IMR-90 (cell line): ENCODE data around the gene NEURL2. TPM values are rescaled to one million over a fixed set of nuclear protein-coding genes. Genes with fewer than 3 reads are reported as not detected.

ENCODE experiments used
- ATAC-seq: fragments of 200-7000 bp; cut with Tn5 transposase; 2 replicates; pipeline ENCODE4 v1.9.1; 2020; ENCODE audit warnings: low read depth, mild to moderate bottlenecking, moderate library complexity
- BruUV-seq: library from RNA; stranded (reverse); fragments of 400-500 nt; replicated peaks from 2 replicates; lab custom pipeline; 2021; lab: Mats Ljungman, UMichigan
- CTCF ChIA-PET: fragments of 300-600 bp; formaldehyde crosslinking; extraction: SDS; loops from one replicate; lab custom pipeline; 2021; ENCODE audit warnings: antibody characterized with exemption; lab: Yijun Ruan, JAX
- POLR2A ChIA-PET: fragments of 300-600 bp; sonication (Branson Sonifier 250); formaldehyde crosslinking; loops from one replicate; lab custom pipeline; 2022; ENCODE audit warnings: antibody characterized with exemption; ENCODE audit not compliant: unreplicated experiment; lab: Charles Lee
- DNase-seq: peaks from one replicate; pipeline ENCODE4 v3.0.0; 2013
- H2AFZ ChIP-seq: replicated peaks from 2 replicates; pipeline ENCODE3; 2013; ENCODE audit warnings: low read length, mild to moderate bottlenecking; ENCODE audit not compliant: poor library complexity
- H2AK5ac ChIP-seq: 2 replicates; pipeline ENCODE4 v1.6.1; 2013; ENCODE audit warnings: low read depth, low read length, inconsistent platforms
- H2AK9ac ChIP-seq: replicated peaks from 2 replicates; pipeline ENCODE3; 2013; ENCODE audit warnings: mild to moderate bottlenecking, low read depth, low read length, moderate library complexity; ENCODE audit not compliant: poor library complexity
- H2BK120ac ChIP-seq: 2 replicates; pipeline ENCODE4 v1.6.1; 2013; ENCODE audit warnings: low read depth, low read length, inconsistent platforms
- H2BK15ac ChIP-seq: 3 replicates; pipeline ENCODE4 v1.6.1; 2013; ENCODE audit warnings: low read depth, low read length, inconsistent platforms
- H2BK20ac ChIP-seq: 2 replicates; pipeline ENCODE4 v1.6.1; 2013; ENCODE audit warnings: low read depth, mild to moderate bottlenecking, inconsistent platforms, low read length, moderate library complexity
- H2BK5ac ChIP-seq: 2 replicates; pipeline ENCODE4 v1.6.1; 2013; ENCODE audit warnings: mild to moderate bottlenecking, low read depth, low read length, inconsistent platforms; ENCODE audit not compliant: poor library complexity, severe bottlenecking
- H3K14ac ChIP-seq: replicated peaks from 2 replicates; pipeline ENCODE4 v1.6.1; 2013; ENCODE audit warnings: low read depth, low read length, inconsistent platforms
- H3K18ac ChIP-seq: 2 replicates; pipeline ENCODE4 v1.6.1; 2013; ENCODE audit warnings: low read depth, low read length, control low read depth
- H3K23ac ChIP-seq: 2 replicates; pipeline ENCODE4 v1.6.1; 2013; ENCODE audit warnings: low read depth, low read length, inconsistent platforms
- H3K27ac ChIP-seq: 2 replicates; pipeline ENCODE4 v1.5.1; 2013; ENCODE audit warnings: mild to moderate bottlenecking, control low read depth, low read length; ENCODE audit not compliant: insufficient read depth
- H3K27me3 ChIP-seq: 2 replicates; pipeline ENCODE4 v1.6.1; 2013; ENCODE audit warnings: low read length; ENCODE audit not compliant: control insufficient read depth, insufficient read depth
- H3K36me3 ChIP-seq: 2 replicates; pipeline ENCODE4 v1.6.1; 2013; ENCODE audit warnings: low read length, mixed read lengths; ENCODE audit not compliant: control insufficient read depth, insufficient read depth
- H3K4ac ChIP-seq: 2 replicates; pipeline ENCODE4 v1.6.1; 2013; ENCODE audit warnings: low read depth, low read length, inconsistent platforms
- H3K4me1 ChIP-seq: 2 replicates; pipeline ENCODE4 v1.6.1; 2013; ENCODE audit warnings: low read length, mixed read lengths; ENCODE audit not compliant: control insufficient read depth, insufficient read depth
- H3K4me2 ChIP-seq: 2 replicates; pipeline ENCODE4 v1.6.1; 2013; ENCODE audit warnings: low read depth, mild to moderate bottlenecking, control low read depth, low read length, moderate library complexity
- H3K4me3 ChIP-seq: 2 replicates; pipeline ENCODE4 v1.5.1; 2013; ENCODE audit warnings: low read depth, mild to moderate bottlenecking, control low read depth, low read length, moderate library complexity; ENCODE audit not compliant: insufficient read depth
- H3K56ac ChIP-seq: 2 replicates; pipeline ENCODE4 v1.6.1; 2013; ENCODE audit warnings: low read length, inconsistent platforms; ENCODE audit not compliant: insufficient read depth; ENCODE audit errors: extremely low read depth
- H3K79me1 ChIP-seq, 2 experiments: 2 replicates each; pipeline ENCODE4 v1.6.1; 2013; ENCODE audit warnings: low read length in 2 of 2, inconsistent platforms in 1 of 2, low read depth in 1 of 2
- H3K9ac ChIP-seq: 2 replicates; pipeline ENCODE4 v1.6.1; 2013; ENCODE audit warnings: low read depth, low read length, control low read depth
- H3K9me1 ChIP-seq: 2 replicates; pipeline ENCODE4 v1.6.1; 2013; ENCODE audit warnings: low read length, inconsistent platforms; ENCODE audit not compliant: insufficient read depth
- H3K9me3 ChIP-seq: 2 replicates; pipeline ENCODE4 v1.6.1; 2013; ENCODE audit warnings: low read length; ENCODE audit not compliant: control insufficient read depth, insufficient read depth
- H4K20me1 ChIP-seq: 2 replicates; pipeline ENCODE4 v1.6.1; 2013; ENCODE audit warnings: low read length, inconsistent platforms; ENCODE audit not compliant: insufficient read depth
- H4K5ac ChIP-seq: 2 replicates; pipeline ENCODE4 v1.6.1; 2013; ENCODE audit warnings: mild to moderate bottlenecking, low read depth, low read length, control low read depth
- H4K8ac ChIP-seq, 2 experiments: 2 replicates each; pipeline ENCODE4 v1.6.1; 2013; ENCODE audit warnings: low read depth in 2 of 2, low read length in 2 of 2, control low read depth in 1 of 2, inconsistent platforms in 1 of 2
- H4K91ac ChIP-seq: 2 replicates; pipeline ENCODE4 v1.6.1; 2013; ENCODE audit warnings: low read depth, low read length, inconsistent platforms; ENCODE audit not compliant: insufficient read depth
- CEBPB ChIP-seq: IDR thresholded peaks from 2 replicates; pipeline ENCODE4 v1.6.1; 2012; ENCODE audit warnings: low read depth, low read length, improper control_type of control experiment
- ELK1 ChIP-seq: fragments of 150-350 bp; IDR thresholded peaks from 2 replicates; pipeline ENCODE4 v1.6.1; 2016; ENCODE audit warnings: low read depth, mild to moderate bottlenecking, low read length, moderate library complexity, borderline replicate concordance
- MAZ ChIP-seq: IDR thresholded peaks from 2 replicates; pipeline ENCODE4 v1.6.1; 2012; ENCODE audit warnings: low read depth, mild to moderate bottlenecking, low read length, improper control_type of control experiment, moderate library complexity, borderline replicate concordance
- RAD21 ChIP-seq: IDR thresholded peaks from 2 replicates; pipeline ENCODE4 v1.6.1; 2012; ENCODE audit warnings: low read length, improper control_type of control experiment
- RCOR1 ChIP-seq: IDR thresholded peaks from 2 replicates; pipeline ENCODE4 v1.6.1; 2012; ENCODE audit warnings: mild to moderate bottlenecking, low read length, improper control_type of control experiment; ENCODE audit not compliant: insufficient replicate concordance
- SMC3 ChIP-seq: fragments of 150-350 bp; IDR thresholded peaks from 2 replicates; pipeline ENCODE4 v1.6.1; 2016; ENCODE audit warnings: low read depth, mild to moderate bottlenecking, antibody characterized with exemption, low read length, moderate library complexity
- USF2 ChIP-seq: fragments of 150-350 bp; IDR thresholded peaks from 2 replicates; pipeline ENCODE4 v1.6.1; 2017; ENCODE audit warnings: mild to moderate bottlenecking, antibody characterized with exemption, low read length, low read depth
- WGBS, 2 experiments: methylation state at CpG; one replicate each; pipeline versions ENCODE4 v1.1.5 to v1.1.7; 2013; ENCODE audit warnings: missing lambda C conversion rate in 2 of 2; ENCODE audit not compliant: insufficient read length in 1 of 2; ENCODE audit errors: extremely low coverage in 2 of 2; 5-methylcytosine and 5-hydroxymethylcytosine counted together
- dilution Hi-C: fragments of 300-500 bp; cut with HindIII; formaldehyde crosslinking; loops from one replicate; pipeline ENCODE4 v1.14.3; 2018; ENCODE audit warnings: low sequenced_read_pairs; ENCODE audit not compliant: unreplicated experiment
- in situ Hi-C: fragments of 300-500 bp; cut with MboI; formaldehyde crosslinking; loops from 3 replicates; pipeline ENCODE4 v1.14.3; 2019; ENCODE audit warnings: low sequenced_read_pairs, inconsistent platforms, mixed read lengths
- intact Hi-C: fragments of 100-400 bp; cut with micrococcal nuclease; formaldehyde crosslinking; loops from 2 replicates; pipeline ENCODE4 v1.10.0; 2022
- polyA plus RNA-seq, 3 experiments: library from polyadenylated mRNA; depleted of rRNA; stranded (reverse); fragments of >200 nt; gene quantifications; 2 replicates each; pipeline ENCODE4 v1.2.3, GENCODE V29; 2012; ENCODE audit warnings: low replicate concordance in 1 of 3
- total RNA-seq: library from RNA; depleted of rRNA; stranded (reverse); fragments of >200 nt; gene quantifications from 2 replicates; pipeline ENCODE4 v1.2.3, GENCODE V29; 2012

Gene NEURL2
- total and polyA plus RNA-seq, 2 of the 4 experiments (the other 2 are of a cell fraction) = 1.1 to 2.5 TPM

GRCh38 chr20:45898285-45898684, 7.3 kb upstream of the NEURL2 start:
- CTCF ChIA-PET = no interaction called here
- Histone ChIP-seq H3K4me1 (no peaks in the 10 kb centered on the region), H4K8ac (no peak overlapping the region), H2AK5ac (no peak overlapping the region), H3K4me2 (no peak overlapping the region), H2AK9ac (no peak overlapping the region), H2BK120ac (no peak overlapping the region), H3K9ac (no peak overlapping the region), H4K20me1 (0 out of 2 replicates have a peak, but pooled peaks cover 3% of the 10 kb centered on the region), H3K4me3 (no peak overlapping the region), H2BK5ac (no peak overlapping the region), H3K9me1 (no peaks in the 10 kb centered on the region), H2BK20ac (no peak overlapping the region), H4K91ac (no peak overlapping the region), H3K79me1 (peaks cover 3 to 16% of the 10 kb centered on the region in 2 experiments; a peak in 2 of 4 replicates), H2BK15ac (no peak overlapping the region), H2AFZ (no peak overlapping the region), H3K27me3 (no peaks in the 10 kb centered on the region), H3K9me3 (no peaks in the 10 kb centered on the region), H3K14ac (no peak overlapping the region), H3K23ac (no peak overlapping the region), H3K36me3 (peaks cover 60% of the 10 kb centered on the region), H3K56ac (no peak overlapping the region), H3K27ac (no peak overlapping the region), H4K5ac (no peak overlapping the region), H3K4ac (no peak overlapping the region), H3K18ac (no peak overlapping the region)
- WGBS, 2 experiments = 89% methylated on average over 6 of the region's 12 CpGs; no CpG with 5 or more reads in 1 of the 2 experiments
- DNase-seq (no peak), ATAC-seq (no peak)
- BruUV-seq = TSS peak; percentile 74
- TF ChIP-seq SMC3 (no peak), ELK1 (no peak), RAD21 (no peak), RCOR1 (no peak), USF2 (no peak), MAZ (no peak), CEBPB (no peak)
- POLR2A ChIA-PET = no interaction called here
- dilution Hi-C loops (no loop called here), in situ Hi-C loops (no loop called here), intact Hi-C loops (no loop called here)
